GM18498 (cell line): Measurements from ENCODE around the gene LCT.

Experiments
- ATAC-seq: cut with Tn5 transposase; IDR thresholded peaks from one replicate; pipeline ENCODE4 v1.9.1; 2021; ENCODE audit warnings: mild to moderate bottlenecking, moderate library complexity; ENCODE audit not compliant: unreplicated experiment

LCT gene

GRCh38 chr2:135744760-135745314, 92.1 kb downstream of the LCT start:
- ATAC-seq, result no peak

GRCh38 chr2:135743860-135744259, 93.1 kb downstream of the LCT start:
- ATAC-seq, result no peak

- ATAC-seq, result peak; percentile 25
Measured at GRCh38 chr2:135742325-135742757, 94.6 kb downstream of the LCT start.

- ATAC-seq, result peak; percentile 93
Measured at GRCh38 chr2:135741395-135742324, 95.3 kb downstream of the LCT start, which contains the start of gene UBXN4. Gene UBXN4, plus strand, starts transcription at chr2:135741855. Its CDS starts 75 bp downstream, at chr2:135741930.

- no peak for ATAC-seq
Measured at GRCh38 chr2:135741043-135741394, 96.0 kb downstream of the LCT start.

- ATAC-seq, result no peak
Measured at GRCh38 chr2:135740206-135740605, 96.8 kb downstream of the LCT start.
